HepG2 (cell line): ENCODE data around the gene TBC1D1. TPM values are rescaled to one million over a fixed set of nuclear protein-coding genes. Genes with fewer than 3 reads are reported as not detected.

Experiments
- ATAC-seq: fragments of 200-7000 bp; cut with Tn5 transposase; 3 replicates; pipeline ENCODE4 v1.9.1; 2020; ENCODE audit warnings: mild to moderate bottlenecking, moderate library complexity
- BruUV-seq: library from RNA; stranded (reverse); fragments of 400-500 nt; replicated peaks from 2 replicates; lab custom pipeline; 2021; lab: Mats Ljungman, UMichigan
- CTCF ChIA-PET: fragments of 300-600 bp; formaldehyde crosslinking; extraction: SDS; loops from one replicate; lab custom pipeline; 2021; ENCODE audit warnings: low total read pairs, inconsistent platforms, low intra/inter-chr PET ratio; lab: Yijun Ruan, JAX
- POLR2A ChIA-PET: fragments of 350-600 bp; sonication (Branson Sonifier 250); formaldehyde crosslinking; loops from one replicate; lab custom pipeline; 2020; ENCODE audit warnings: antibody characterized with exemption, inconsistent platforms; lab: Yijun Ruan, JAX
- DNase-seq: peaks from one replicate; pipeline ENCODE4 v3.0.0-alpha.2; 2015; ENCODE audit warnings: low spot score
- FAIRE-seq: peaks from 3 replicates; lab custom pipeline; 2011; peaks lifted over from hg19 to GRCh38; lab: Jason Lieb, UNC
- H2AFZ ChIP-seq: one replicate; pipeline ENCODE4 v1.6.1; 2011; ENCODE audit warnings: low read length, inconsistent platforms
- H3K27ac ChIP-seq: fragments of 300-600 bp; 3 replicates; pipeline ENCODE4 v1.8.0; 2011; ENCODE audit warnings: mixed run types, mild to moderate bottlenecking, mixed read lengths, low read length, inconsistent platforms; ENCODE audit not compliant: insufficient read depth; ENCODE audit errors: extremely low read length
- H3K27me3 ChIP-seq, 2 experiments: fragments of 200-600 bp in 1 of 2; 2 replicates in 1 of 2; 3 replicates in 1 of 2; pipeline versions ENCODE4 v1.6.0 to v1.8.0; 2011; ENCODE audit warnings: low read length in 2 of 2, mild to moderate bottlenecking in 2 of 2, moderate library complexity in 2 of 2, inconsistent platforms in 1 of 2; ENCODE audit not compliant: insufficient read depth in 2 of 2, control insufficient read depth in 1 of 2
- H3K36me3 ChIP-seq, 2 experiments: fragments of 200-600 bp in 1 of 2; replicated peaks in 1 of 2; 2 replicates in 1 of 2; 3 replicates in 1 of 2; pipeline versions ENCODE4 v1.5.1 to v1.8.0; 2011; ENCODE audit warnings: low read length in 2 of 2, inconsistent platforms in 1 of 2; ENCODE audit not compliant: insufficient read depth in 2 of 2, control insufficient read depth in 1 of 2
- H3K4me1 ChIP-seq: 2 replicates; pipeline ENCODE4 v1.5.1; 2012; ENCODE audit warnings: low read length, inconsistent platforms; ENCODE audit not compliant: insufficient read depth
- H3K4me2 ChIP-seq: 2 replicates; pipeline ENCODE4 v1.6.0; 2011; ENCODE audit warnings: low read depth, low read length, inconsistent platforms
- H3K4me3 ChIP-seq, 3 experiments: fragments of 200-600 bp in 1 of 3; sonication (generic), shearing (Covaris generic) in 1 of 3; replicated peaks in 1 of 3; 2 replicates each; pipeline ENCODE4 v1.5.1; 2011 to 2016; ENCODE audit warnings: low read length in 3 of 3, inconsistent platforms in 2 of 3, low read depth in 2 of 3, mild to moderate bottlenecking in 2 of 3, control low read depth in 1 of 3, mixed read lengths in 1 of 3; ENCODE audit not compliant: insufficient read depth in 1 of 3
- H3K79me2 ChIP-seq: one replicate; pipeline ENCODE4 v1.6.1; 2011; ENCODE audit warnings: low read length, inconsistent platforms; ENCODE audit not compliant: insufficient read depth
- H3K9ac ChIP-seq: 2 replicates; pipeline ENCODE4 v1.6.0; 2011; ENCODE audit warnings: mild to moderate bottlenecking, low read depth, low read length, inconsistent platforms; ENCODE audit not compliant: insufficient read depth
- H3K9me3 ChIP-seq: 2 replicates; pipeline ENCODE4 v1.5.1; 2012; ENCODE audit warnings: mild to moderate bottlenecking, low read length
- H4K20me1 ChIP-seq: 2 replicates; pipeline ENCODE4 v1.6.0; 2011; ENCODE audit warnings: inconsistent platforms, mild to moderate bottlenecking, low read length, moderate library complexity; ENCODE audit not compliant: insufficient read depth
- CREM ChIP-seq, 2 experiments: sonication (generic) in 1 of 2; formaldehyde crosslinking in 1 of 2; IDR thresholded peaks; 2 replicates each; pipeline versions ENCODE4 v1.4.0 to v1.6.1; 2016 to 2020; ENCODE audit warnings: antibody characterized with exemption in 1 of 2, mild to moderate bottlenecking in 1 of 2, missing genetic modification reagents in 1 of 2
- JUNB ChIP-seq: sonication (generic); formaldehyde crosslinking; IDR thresholded peaks from 2 replicates; pipeline ENCODE4 v1.8.0; 2022; ENCODE audit warnings: missing genetic modification reagents, mild to moderate bottlenecking, borderline replicate concordance
- NBN ChIP-seq: fragments of 450-650 bp; conservative IDR thresholded peaks from 2 replicates; pipeline ENCODE4 v1.6.1; 2017
- ZKSCAN1 ChIP-seq: fragments of 150-350 bp; IDR thresholded peaks from 2 replicates; pipeline ENCODE4 v1.6.1; 2014; ENCODE audit warnings: low read length
- ZNF343 ChIP-seq: sonication (generic); formaldehyde crosslinking; IDR thresholded peaks from 2 replicates; pipeline ENCODE4 v1.4.0; 2020; ENCODE audit warnings: mild to moderate bottlenecking, missing genetic modification reagents
- ZNF619 ChIP-seq: sonication (generic); formaldehyde crosslinking; IDR thresholded peaks from 2 replicates; pipeline ENCODE4 v1.4.0; 2020; ENCODE audit warnings: mild to moderate bottlenecking, missing genetic modification reagents
- WGBS: methylation state at CpG from one replicate; pipeline ENCODE4 v1.1.6; 2017; ENCODE audit warnings: low lambda C conversion rate; 5-methylcytosine and 5-hydroxymethylcytosine counted together
- in situ Hi-C: cut with HindIII; loops from 2 replicates; pipeline ENCODE4 v1.10.0; 2017; ENCODE audit warnings: low pct_unique_long_range_greater_than_20kb; ENCODE audit not compliant: extremely low pct_ligation_motif_present
- intact Hi-C: fragments of 100-400 bp; cut with micrococcal nuclease; formaldehyde crosslinking; loops from one replicate; pipeline ENCODE4 v1.10.0; 2022; ENCODE audit not compliant: unreplicated experiment
- polyA plus RNA-seq, 8 experiments: library from polyadenylated mRNA; depleted of rRNA in 3 of 8; stranded (reverse) in 7 of 8; unstranded in 1 of 8; fragments of >200 nt; fragmentation: Illumina TruSeq in 4 of 8; extraction: Trizol in 4 of 8; gene quantifications; 2 replicates each; pipeline versions ENCODE4 v1.2.1 to v1.2.3, GENCODE V29; 2011 to 2016; ENCODE audit warnings: low read depth in 4 of 8, missing spikeins in 1 of 8, mixed read lengths in 1 of 8; ENCODE audit not compliant: insufficient read depth in 1 of 8
- total RNA-seq, 5 experiments: library from RNA; depleted of rRNA; stranded (reverse); fragments of >200 nt; fragmentation: Illumina TruSeq; extraction: Trizol; gene quantifications; 2 replicates each; pipeline ENCODE4 v1.2.3, GENCODE V29; 2016; ENCODE audit warnings: low read depth in 1 of 5
- TF ChIP-seq, protein P1 (sequence below): sonication (generic); formaldehyde crosslinking; IDR thresholded peaks from 2 replicates; pipeline ENCODE4 v1.4.0; 2020; ENCODE audit warnings: mild to moderate bottlenecking, missing genetic modification reagents
- TF ChIP-seq, protein P2 (sequence below): sonication (generic); formaldehyde crosslinking; IDR thresholded peaks from 2 replicates; pipeline ENCODE4 v1.4.0; 2020; ENCODE audit warnings: missing genetic modification reagents, borderline replicate concordance
- TF ChIP-seq, protein P3 (sequence below): sonication (generic); formaldehyde crosslinking; IDR thresholded peaks from 2 replicates; pipeline ENCODE4 v1.9.0; 2021; ENCODE audit warnings: missing genetic modification reagents, borderline replicate concordance

TBC1D1 gene
- total and polyA plus RNA-seq, 2 of the 13 experiments (the other 11 are each of a cell fraction or from before 2014, with no cell fraction given), result 37.3 to 62.8 TPM

DNA sequence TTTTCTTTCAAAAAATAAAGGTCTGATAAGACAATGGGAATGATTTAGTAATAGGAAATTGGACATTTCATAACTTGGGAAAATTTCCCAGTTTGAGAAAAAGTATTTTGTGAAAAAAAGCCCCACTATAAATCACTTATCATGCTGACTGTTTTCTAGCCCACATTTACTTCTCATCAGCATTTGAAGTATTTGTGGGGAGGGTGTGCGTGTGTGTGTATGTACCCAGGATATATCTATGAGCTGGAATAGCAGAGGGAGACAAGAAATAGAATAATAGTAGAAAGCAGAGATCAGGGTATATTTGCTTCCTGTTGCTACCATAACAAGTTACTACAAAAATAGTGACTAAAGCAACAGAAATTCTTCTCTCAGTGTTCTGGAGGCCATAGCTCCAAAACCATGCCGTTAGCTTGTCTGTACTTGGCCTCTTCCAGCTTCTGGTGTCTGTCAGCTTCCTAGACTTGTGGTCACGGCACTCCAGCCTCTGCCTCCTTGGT is 209.1 kb downstream of the TBC1D1 start:
- ATAC-seq, result no peak
- TF ChIP-seq, protein P1, sequence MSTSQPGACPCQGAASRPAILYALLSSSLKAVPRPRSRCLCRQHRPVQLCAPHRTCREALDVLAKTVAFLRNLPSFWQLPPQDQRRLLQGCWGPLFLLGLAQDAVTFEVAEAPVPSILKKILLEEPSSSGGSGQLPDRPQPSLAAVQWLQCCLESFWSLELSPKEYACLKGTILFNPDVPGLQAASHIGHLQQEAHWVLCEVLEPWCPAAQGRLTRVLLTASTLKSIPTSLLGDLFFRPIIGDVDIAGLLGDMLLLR (CRISPR knock-in tag), result no peak
- TF ChIP-seq ZNF343 (CRISPR knock-in tag), result no peak
- TF ChIP-seq ZKSCAN1, result no peak
- no peak for TF ChIP-seq JUNB (CRISPR knock-in tag)
- TF ChIP-seq CREM (IDR thresholded peaks at IDR 0.05), result no peak
- no peak for TF ChIP-seq CREM (CRISPR knock-in tag; IDR thresholded peaks at IDR 0.05)
- TF ChIP-seq, protein P2, sequence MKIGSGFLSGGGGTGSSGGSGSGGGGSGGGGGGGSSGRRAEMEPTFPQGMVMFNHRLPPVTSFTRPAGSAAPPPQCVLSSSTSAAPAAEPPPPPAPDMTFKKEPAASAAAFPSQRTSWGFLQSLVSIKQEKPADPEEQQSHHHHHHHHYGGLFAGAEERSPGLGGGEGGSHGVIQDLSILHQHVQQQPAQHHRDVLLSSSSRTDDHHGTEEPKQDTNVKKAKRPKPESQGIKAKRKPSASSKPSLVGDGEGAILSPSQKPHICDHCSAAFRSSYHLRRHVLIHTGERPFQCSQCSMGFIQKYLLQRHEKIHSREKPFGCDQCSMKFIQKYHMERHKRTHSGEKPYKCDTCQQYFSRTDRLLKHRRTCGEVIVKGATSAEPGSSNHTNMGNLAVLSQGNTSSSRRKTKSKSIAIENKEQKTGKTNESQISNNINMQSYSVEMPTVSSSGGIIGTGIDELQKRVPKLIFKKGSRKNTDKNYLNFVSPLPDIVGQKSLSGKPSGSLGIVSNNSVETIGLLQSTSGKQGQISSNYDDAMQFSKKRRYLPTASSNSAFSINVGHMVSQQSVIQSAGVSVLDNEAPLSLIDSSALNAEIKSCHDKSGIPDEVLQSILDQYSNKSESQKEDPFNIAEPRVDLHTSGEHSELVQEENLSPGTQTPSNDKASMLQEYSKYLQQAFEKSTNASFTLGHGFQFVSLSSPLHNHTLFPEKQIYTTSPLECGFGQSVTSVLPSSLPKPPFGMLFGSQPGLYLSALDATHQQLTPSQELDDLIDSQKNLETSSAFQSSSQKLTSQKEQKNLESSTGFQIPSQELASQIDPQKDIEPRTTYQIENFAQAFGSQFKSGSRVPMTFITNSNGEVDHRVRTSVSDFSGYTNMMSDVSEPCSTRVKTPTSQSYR (CRISPR knock-in tag), result no peak
- no peak for TF ChIP-seq ZNF619 (CRISPR knock-in tag)
- TF ChIP-seq, protein P3, sequence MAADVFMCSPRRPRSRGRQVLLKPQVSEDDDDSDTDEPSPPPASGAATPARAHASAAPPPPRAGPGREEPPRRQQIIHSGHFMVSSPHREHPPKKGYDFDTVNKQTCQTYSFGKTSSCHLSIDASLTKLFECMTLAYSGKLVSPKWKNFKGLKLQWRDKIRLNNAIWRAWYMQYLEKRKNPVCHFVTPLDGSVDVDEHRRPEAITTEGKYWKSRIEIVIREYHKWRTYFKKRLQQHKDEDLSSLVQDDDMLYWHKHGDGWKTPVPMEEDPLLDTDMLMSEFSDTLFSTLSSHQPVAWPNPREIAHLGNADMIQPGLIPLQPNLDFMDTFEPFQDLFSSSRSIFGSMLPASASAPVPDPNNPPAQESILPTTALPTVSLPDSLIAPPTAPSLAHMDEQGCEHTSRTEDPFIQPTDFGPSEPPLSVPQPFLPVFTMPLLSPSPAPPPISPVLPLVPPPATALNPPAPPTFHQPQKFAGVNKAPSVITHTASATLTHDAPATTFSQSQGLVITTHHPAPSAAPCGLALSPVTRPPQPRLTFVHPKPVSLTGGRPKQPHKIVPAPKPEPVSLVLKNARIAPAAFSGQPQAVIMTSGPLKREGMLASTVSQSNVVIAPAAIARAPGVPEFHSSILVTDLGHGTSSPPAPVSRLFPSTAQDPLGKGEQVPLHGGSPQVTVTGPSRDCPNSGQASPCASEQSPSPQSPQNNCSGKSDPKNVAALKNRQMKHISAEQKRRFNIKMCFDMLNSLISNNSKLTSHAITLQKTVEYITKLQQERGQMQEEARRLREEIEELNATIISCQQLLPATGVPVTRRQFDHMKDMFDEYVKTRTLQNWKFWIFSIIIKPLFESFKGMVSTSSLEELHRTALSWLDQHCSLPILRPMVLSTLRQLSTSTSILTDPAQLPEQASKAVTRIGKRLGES (CRISPR knock-in tag), result no peak
- TF ChIP-seq NBN, result no peak
- Histone ChIP-seq H4K20me1 (no peaks in the 10 kb centered on the region), H3K4me1 (no peaks in the 10 kb centered on the region), H3K36me3 (peaks cover 4 to 16% of the 10 kb centered on the region in 2 experiments; a peak in 3 of 5 replicates), H2AFZ (no peak overlapping the region), H3K4me3 (no peak overlapping the region), H3K9ac (no peak overlapping the region), H3K27me3 (no peaks in the 10 kb centered on the region; a peak in 1 of 5 replicates), H3K27ac (no peak overlapping the region), H3K4me2 (no peak overlapping the region), H3K9me3 (no peaks in the 10 kb centered on the region), H3K79me2 (no peaks in the 10 kb centered on the region)
- no peak for DNase-seq
- intact Hi-C loops (no loop called here), in situ Hi-C loops (no loop called here)
- ChIA-PET POLR2A (interaction anchor here (1.1 kb wide), 1 partner anchor 34 kb away, joined by 3 read pairs; no protein-coding TSS in a partner anchor), CTCF (no interaction called here)
- WGBS, result 90% methylated on average over 3 of the region's 3 CpGs
- no TSS peak for BruUV-seq
- no peak for FAIRE-seq
